ENCODE data around the gene MYH14. TPM values are rescaled to one million over a fixed set of nuclear protein-coding genes. Genes with fewer than 3 reads are reported as not detected.

MYH14 gene
- total and polyA plus RNA-seq, 2 of the 8 experiments (the other 6 are each of a cell fraction or from before 2014, with no cell fraction given): 17.3 to 28.6 TPM

DNA sequence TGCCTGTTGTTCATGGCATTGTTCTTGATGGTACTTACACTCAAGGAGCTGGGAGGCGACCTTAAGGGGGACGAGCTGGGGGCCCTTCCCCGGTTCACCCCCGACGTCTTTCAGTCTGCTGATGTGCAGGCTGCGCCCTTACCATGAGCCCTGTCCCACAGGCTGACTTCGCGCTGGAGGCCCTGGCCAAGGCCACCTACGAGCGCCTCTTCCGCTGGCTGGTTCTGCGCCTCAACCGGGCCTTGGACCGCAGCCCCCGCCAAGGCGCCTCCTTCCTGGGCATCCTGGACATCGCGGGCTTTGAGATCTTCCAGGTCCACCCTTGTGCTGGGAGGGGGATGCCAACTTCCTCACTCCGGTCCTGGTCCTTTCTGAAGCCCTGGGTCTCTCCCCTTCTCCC lies 45.4 kb downstream of the MYH14 start (continued):
- TF ChIP-seq TAF7 (optimal IDR thresholded peaks at IDR 0.05; ENCODE audit: borderline replicate concordance, low read depth, low read length) (no peak), ZNF274 (IDR thresholded peaks at IDR 0.05; ENCODE audit: borderline replicate concordance, extremely low read depth, low read length) (no peak), NANOG (IDR thresholded peaks at IDR 0.05; ENCODE audit: insufficient read depth, low read depth, low read length, poor library complexity, severe bottlenecking) (no peak)
